ENCODE data around the gene GNB1L.

GNB1L gene

DNA sequence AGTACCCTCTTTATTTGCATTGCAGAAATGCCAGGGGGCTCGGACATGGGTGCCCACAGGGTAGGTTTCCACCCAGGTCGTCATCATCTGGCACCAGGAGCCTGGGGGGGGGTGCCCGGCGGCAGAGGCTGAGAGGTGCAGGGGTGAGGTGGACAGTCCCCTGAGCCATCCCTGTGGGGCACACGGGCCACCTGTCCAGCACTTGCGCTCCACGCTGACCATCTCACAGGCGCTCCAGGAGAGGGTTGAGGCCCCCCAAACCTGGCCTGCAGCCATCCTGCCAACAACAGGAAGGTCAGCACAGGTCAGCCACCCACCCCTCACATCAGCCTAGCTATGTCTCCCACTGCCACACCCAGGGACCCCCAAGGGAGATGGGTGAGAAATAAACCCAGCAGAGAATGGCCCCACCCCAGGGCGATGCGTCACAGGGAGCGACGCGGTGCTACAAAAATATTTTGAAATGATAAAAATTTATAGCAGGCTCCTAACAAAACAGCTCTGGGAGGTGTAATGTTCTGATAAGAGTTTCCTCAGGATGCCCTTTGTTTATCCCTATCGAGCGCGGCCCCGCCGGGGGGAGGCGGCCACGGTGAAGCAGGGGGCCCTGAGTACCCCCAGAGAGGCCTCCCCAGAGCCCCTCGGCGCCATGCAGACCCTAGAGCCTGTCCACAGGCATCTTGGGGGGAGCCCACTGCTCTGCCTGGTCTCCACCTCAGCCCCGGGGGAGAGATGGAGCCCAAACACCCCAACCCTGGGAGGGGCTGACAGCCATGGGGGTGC is 21.0 kb upstream of the GNB1L start:
- DNase-seq = no peak

DNA sequence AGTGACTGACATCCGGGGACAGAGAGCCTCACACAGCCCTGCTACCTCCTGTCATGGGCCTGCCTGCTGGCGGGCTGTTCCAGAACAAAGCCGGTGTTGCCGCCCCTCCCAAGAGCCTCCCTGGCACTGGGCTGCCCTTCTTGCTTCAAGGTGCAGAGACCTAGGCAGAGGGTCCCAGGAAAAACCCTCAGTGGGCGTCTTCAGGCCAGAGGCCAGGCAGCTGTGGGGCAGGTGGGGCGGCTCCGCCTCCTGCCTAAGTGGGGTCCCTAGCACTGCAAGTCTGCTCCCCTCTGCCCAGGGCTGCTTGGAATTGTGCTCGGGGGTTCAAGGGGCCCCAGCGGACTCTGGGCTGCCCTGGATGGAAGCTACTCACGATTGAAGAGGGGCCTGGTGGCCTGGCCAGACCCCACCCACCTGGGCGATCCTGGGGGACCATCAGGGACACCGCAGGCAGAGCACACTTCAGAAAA is 20.4 kb upstream of the GNB1L start:
- no peak for DNase-seq

DNA sequence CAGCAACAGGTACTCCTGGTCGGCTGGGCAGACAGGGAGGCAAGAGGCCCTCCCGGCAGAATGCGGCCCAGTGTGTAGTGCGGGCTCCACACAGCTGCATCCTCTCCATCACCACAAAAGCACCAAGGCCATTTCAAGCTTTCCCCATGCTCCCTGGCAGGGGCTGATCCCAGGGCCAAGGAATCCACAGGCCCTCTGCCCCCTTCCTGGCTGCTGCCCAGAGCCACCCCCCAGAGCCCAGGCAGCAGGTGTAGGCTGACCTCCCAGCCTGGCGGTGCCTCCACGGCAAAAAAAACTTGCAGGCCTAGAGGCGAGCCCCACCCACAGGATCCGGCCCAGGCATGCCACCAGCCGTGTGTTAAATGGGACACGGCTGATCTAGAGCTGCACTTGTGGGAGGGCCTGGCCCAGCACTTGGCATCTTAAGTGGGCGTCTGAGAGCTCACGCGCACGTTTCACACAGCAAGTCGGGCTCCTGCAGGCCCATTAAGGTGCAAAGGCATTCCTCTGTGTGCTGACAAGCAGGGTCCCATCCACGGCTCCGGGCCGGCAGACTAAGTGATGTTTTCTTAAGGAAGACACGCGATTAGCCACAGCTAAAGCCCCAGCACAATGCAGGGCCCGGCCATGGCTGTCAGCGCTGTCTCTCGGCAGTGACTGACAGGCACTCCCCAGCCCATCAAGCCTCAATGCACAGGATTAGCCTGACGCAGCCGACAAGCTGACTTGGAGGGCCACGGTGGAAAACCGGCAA is 19.8 kb upstream of the GNB1L start:
- no peak for DNase-seq

DNA sequence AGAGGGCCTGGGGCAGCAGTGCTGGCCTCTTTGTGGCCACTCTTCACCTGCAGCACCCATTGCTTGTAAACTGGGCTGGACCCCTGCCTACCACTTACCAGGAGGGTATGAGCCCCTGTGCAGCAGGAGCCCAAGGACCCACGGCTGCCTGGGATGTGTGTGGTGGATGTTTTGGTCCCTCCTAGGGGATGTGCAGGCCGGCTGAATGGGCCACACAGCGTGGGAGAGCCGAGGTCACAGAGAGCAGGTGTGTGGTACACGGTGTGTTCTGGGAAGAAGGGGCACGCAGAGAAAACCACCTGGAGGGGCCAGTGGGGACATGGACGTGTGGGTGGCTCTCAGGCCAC is 19.3 kb upstream of the GNB1L start:
- no peak for DNase-seq

DNA sequence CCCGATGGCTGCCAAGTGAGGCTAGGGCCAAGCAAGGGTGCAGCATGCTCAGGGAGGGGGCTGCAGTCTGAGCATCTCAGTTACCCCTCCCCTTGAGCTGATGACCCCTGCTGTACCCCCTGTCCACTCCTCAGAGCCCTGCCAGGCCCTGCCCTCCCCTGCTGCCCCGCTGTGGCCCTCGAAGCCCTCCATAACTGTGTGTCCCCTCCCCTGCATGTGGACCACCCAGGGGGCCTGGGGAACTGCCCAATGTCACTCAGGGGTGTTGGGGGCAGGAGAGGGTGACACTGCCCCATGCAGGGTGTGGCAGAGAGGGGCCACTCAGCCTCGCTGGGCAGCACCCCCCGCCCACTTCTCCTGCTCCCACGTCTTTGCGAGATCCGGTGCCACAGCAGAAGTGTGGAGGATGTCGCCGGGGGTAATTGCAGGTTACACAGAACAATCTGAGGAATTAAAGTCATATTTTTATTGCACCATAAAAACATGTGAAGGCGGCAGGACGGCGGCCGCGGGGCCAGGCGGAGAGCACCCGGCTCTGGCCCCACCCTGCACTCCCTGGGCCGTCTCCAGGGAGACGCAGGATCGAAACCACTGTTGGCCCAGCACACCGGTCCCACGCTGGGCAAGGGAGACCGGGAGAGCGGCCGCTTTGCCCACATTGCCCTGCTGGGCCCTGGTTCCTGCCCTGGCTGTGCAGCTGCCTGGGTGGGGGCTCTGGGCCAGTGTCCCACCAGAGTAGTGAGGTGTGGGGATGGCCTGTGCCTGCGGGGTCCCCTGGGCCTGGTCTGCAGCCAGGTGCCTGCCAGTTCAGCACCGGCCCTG is 18.7 kb upstream of the GNB1L start:
- DNase-seq = no peak

DNA sequence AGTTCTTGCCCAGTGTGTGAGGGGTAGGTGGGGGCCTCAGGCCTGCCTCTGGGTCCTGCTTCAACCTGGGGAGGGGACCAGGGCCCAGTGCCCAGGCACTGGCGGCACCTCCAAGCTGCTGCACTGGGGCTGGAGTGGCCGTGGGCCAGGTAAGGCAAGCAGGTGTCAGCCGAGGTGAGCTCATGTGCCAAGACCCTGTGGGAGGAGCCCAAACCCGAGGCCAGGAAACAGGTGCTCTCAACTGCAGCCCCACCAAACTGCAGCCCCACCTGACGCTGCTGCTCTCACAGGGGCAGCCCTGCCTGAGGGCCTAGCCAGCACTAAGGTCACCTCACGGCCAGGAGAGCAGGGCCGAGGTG is 18.1 kb upstream of the GNB1L start:
- DNase-seq = no peak

DNA sequence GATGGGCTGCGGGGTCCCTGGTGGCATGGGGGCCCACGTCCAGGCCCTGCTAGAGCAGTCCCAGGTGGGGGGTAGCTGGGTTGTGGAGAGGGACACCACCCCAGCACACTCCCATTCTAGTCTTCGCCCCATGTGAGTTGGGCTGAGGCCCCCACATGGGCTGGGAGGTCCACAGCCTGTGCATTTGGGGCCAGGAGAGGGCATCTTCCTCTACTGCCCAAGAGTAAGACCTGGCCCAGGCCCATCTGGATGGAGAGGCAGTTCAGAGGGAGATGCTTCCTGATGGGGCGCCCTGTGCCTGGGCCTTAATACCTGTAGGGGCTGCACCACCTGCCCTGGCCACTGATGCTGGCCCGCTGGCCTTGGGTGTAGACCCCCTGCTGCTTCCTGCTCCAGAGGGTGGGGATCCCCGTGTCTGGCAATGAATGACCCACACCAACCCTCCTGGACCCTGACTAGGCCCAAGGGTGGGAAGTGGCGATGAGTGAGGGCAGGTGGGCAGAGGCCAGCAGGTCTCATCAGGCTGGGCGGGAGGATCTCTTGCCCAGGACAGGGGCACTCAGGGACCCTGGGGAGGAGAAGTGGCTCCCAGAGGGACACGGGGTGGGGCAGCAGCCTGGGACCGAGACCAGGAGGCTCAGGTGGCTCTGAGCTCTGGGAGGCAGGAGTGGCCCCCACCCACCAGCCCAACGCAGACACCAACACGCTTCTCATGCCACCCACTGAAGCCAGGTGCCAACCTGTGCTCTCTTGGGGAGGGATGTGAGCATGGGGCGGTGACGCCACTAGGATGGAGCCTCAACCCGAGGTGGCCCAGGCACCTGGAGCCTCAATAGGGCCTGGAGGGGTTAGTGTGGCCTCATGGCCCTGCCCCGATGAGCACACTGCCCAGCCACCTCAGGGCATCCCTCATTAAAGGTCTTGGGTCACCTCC is 17.4 kb upstream of the GNB1L start:
- DNase-seq = no peak

DNA sequence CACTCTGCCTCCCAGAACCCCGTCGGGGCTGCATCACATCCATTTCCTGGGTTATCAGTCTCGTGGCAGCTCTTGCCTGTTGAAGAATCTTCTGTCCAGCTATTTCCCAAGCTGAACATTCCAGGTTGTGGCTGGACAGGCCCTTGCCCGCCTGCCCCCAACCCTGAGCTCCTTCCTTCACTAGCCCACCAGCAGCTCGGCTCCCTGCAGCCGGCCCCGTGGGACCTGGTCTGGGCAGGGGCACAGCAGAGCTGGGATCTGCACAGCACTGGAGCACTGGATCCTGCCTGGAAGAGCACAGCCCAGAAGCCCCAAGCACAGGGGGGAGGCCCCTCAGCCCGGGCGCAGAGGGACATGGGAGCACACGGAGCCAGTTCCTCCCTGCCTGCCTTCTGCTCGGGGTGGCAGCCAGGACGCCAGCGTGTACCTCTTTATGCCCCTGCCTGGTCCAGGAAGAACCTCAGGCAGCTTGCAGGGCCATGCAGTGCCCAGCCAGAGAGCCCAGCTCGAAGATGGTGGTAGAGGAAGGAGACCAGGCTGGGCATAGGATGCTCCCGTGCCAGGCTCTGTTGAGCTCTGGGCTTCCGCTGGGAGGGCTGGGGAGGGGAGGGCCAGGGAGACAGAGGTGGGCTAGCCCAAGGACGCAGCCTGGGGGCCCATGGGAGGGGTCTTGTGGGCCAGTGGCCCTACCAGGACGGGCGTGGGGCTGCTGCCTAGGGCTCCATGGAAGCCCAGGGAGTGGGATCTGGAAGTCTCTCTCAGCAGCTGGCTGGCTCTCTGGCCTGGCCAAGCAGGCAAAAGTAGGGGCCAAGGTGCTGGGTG is 16.6 kb upstream of the GNB1L start:
- DNase-seq = no peak

DNA sequence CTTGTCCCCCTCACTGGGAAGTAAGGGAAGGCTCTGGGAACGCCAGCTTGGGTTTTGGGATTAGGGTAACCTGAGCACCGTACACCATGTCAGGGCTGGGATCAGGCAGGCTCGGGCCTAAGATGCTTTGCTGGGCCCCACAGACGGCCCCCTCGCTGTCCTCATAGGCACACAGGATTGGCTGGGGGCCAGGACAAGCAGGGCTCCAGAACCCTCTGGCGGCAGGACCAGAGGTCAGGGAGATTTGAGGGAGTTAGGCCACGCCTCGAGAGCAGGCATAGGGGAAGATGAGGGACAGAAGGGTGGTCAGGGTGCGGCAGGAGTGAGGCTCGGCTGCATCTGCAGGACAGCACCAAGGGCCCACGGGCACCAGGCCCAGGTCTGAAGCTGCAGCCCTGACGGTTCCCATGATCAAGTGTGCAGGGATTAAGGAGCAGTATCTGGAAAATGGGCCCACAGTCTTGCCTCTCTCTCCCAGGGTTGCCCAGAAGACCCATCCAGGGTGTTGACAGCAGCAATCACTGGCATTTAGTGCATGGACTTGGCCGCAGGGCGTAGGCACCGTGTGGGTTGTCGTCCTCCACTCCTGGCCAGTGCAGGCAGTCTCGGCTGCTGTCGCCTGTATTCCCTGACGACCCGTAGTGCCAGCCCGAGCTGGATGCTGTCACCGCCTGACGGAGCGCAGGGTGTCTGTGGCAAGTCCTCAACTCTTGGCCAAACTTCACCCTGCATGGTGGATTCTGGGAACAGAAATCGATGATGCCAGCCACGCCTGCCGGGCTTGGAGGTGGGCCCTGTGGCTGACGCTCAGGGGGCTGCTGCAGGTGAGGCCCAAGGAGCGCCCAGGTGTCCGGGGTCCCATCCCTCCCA is 15.7 kb upstream of the GNB1L start:
- no peak for DNase-seq

DNA sequence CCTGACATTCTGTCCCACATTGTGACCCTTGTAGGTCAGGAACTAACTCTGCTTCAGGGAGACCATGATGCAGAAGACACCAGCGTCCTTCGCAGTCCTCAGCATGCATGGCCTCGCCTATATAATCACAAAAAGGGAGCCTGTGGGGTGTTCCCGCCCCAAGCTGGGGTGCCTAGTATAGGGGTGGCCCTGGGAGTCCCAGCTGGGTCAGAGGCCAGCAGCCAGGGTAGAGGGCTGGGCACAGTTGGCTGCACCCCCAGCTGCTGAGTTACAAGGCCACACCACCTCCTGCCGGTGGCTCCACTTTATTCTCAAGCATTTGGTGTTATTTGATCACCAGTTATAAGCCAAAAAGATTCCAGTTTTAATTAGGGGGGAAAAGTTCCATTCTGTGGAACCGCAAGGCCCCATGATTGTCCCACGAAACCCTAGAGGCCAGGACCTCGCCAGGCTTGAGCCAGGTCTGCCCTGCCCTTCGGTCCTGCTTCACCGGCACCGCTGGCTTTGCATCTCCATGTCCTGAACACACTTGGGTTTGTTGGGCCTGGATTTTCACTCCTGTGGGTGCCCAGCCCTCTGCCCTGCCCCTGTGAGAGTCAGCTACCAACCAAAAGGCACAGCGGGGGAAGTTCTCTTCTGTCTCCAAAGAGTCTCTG is 15.0 kb upstream of the GNB1L start:
- no peak for DNase-seq

DNA sequence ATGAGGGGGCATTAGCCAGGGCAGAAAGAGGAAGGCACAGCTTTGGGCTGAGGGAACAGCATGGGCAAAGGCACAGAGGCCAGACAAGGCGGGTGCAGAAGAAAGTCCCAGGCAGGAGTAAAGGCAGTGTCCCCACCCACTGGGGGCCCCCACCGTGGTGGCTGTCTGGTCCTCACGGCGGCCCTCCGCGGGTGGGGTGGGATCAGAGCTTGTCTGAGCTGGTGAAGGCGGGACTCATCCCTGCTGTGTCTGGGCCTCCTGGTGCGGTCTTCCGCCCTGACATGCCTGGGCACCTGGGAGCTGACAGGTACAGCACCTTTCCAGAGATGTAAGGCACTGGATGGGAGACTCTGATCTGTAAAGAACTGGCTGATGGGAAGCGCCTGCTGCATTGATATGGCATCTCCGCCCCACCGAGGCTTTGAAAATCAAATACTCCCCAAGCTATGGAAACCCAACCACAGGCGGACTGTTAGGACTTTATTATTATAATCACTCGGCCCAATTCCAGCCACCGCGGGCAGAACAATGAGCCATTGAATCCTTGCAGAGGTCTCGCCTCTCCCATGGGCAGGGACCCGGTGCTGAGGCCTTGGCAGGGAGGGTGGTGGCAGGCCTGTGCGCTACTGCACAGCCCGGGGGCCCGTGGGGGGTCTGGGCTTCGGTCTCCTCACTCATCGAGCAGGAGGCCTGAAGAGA is 14.2 kb upstream of the GNB1L start:
- DNase-seq = no peak

DNA sequence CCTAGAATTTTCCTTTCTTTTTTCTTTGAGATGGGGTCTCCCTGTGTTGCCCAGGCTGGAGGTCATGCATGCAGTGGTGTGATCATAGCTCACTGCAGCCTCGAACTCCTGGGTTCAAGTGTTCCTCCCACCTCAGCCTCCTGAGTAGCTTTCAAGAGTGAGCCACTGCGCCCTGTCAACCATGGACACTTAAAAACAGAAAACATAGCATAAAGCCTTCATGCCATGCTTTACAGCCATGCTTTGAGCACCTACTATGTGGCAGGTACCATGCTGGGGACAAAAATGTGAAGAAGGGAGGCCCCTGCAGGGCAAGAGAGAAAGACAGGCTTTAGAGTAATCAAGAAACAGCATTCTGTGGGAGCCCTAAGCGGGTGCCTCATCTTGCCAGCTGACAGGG is 13.7 kb upstream of the GNB1L start:
- no peak for DNase-seq

DNA sequence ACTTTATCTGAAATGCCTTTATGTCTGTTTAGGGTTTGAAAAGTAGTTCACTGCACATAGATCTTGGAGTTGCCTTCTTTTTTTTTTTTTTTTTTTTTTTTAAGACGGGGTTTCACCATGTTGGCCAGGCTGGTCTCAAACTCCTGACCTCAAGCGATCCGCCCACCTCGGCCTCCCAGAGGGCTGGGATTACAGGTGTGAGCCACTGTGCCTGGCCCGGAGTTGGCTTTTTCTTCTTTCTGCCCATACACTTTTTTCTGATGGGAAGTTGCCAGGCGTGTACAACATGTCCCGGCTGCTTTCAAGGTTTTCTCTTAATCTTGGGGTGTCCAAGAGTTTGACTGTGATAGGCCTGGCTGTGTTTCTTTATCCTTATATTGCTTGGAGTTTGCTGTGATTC is 12.9 kb upstream of the GNB1L start:
- DNase-seq = no peak

DNA sequence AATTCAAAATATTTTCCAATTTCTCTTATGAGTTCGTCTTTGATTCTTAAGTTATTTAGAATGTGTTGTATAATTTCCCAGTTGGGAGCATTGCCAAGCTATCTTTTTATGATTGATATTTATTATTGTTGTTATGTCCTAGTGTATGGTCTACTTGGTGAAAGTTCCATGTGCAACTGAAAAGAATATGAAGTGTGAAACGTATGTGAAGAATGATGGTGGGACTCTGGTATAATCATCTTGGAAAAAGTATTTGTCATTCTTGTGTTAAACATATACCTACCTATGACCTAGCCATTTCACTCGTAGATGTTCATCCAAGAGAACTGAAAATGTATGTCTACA is 12.0 kb upstream of the GNB1L start:
- no peak for DNase-seq

DNA sequence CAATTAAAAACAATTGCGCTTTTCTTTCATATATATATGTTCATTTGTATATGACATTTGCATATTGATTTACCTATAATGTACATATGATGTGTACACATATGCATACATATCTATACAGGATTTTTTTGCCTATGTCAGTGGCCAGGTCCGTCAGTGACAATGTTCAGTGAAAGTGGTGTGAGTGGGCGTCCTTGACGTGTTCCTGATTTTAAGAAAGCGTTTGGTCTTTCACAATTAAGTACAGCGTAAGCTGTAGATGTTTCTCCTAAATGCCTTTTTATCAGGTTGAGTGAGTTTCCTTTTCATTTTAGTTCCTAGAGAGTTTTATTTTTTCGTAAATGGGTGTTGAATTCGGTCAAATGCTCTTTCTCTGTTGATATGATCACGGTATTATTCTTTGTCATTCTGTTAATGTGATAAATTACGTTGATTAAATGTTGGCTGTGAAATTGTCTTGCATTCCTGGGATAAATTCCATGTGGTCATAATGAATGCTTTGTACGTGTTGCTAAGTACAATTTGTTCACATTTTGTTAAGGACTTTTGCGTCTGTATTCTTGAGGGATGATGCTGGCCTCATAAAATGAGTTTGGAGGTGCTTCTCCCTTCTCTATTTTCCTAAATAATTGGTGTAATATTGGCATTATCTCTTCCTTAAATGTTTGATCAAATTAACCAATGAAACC is 10.6 kb upstream of the GNB1L start:
- no peak for DNase-seq

DNA sequence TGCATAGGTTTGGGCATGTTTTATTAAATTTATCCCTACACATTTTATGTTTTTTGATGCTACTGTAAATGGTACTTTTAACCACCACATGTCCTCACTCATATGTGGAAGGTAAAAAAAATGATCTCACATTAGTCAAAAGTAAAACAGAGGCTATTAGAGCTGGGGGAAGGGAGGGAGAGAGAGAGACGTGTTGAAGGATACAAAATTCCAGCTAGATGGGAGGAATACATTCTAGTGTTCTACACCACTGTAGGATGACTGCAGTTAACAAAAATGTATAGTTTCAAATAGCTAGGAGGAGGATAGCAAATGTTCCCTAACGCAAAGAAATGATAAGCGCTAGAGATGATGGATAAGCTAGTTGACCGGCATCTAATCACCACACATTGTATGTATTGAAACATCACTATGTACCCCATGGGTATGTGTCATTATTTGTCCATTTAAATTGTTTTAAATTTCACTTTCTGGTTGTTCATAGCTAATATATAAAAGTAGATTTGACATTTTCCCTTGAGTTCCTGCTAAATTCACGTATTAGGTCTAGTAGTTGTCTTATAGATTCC is 9.9 kb upstream of the GNB1L start:
- no peak for DNase-seq

DNA sequence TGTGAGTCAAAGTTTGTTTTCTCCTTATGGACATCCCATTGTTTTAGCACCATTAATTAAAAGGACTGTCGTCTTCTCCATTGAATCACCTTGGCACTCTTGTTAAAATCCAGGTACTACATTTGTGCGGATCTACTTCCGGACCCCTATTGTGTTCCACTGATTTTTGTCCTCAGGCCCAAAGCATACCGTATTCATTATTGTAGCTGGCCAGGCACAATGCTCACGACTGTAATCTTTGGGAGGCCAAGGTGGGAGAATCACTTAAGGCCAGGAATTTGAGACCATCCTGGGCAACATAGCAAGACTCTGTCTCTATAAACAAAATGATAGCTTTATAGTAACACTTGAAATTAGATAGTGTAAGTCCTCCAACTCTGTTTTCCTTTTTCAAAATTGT is 8.9 kb upstream of the GNB1L start:
- no peak for DNase-seq

DNA sequence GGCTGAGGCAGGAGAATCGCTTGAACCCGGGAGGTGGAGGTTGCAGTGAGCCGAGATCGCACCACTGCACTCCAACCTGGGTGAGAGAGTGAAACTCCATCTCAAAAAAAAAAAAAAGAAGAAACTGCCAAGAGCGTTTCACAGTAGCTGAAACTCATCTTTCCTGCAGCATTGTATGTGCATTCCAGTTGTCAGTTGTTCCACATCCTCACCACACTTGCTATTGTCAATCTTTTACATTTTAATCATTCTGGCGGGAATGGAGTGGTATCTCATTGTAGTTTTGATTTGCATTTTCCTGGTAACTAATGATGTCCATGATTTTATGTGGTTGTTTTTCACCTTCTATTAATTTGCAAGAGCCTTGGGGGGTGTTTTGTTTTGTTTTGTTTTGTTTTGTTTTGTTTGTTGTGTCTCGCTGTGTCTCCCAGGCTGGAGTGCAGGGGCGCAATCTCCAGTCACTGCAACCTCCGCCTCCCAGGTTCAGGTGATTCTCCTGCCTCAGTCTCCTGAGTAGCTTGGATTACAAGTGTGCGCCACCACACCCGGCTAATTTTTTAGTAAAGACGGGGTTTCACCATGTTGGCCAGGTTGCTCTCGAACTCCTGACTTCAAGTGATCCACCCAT is 8.1 kb upstream of the GNB1L start:
- no peak for DNase-seq
